Mesenchymal stem cell (in vitro differentiated cells and primary cell): ENCODE measurements around the gene HUNK.
A peak's percentile ranks its signal among the peaks of the same experiment; 100 is the strongest.

Experiments used
- DNase-seq: peaks from one replicate; pipeline ENCODE4 v3.0.0-alpha.2; 2013
- H2AFZ ChIP-seq: one replicate; pipeline ENCODE4 v1.6.1; 2013; ENCODE audit warnings: low read depth, mild to moderate bottlenecking, control low read depth, inconsistent platforms, low read length, moderate library complexity
- H2AK5ac ChIP-seq: 2 replicates; pipeline ENCODE4 v1.6.1; 2013; ENCODE audit warnings: low read length, moderate library complexity, mild to moderate bottlenecking, inconsistent platforms; ENCODE audit not compliant: severe bottlenecking
- H2BK120ac ChIP-seq: one replicate; pipeline ENCODE4 v1.6.1; 2013; ENCODE audit warnings: low read depth, mild to moderate bottlenecking, inconsistent platforms, low read length, moderate library complexity
- H2BK12ac ChIP-seq, 2 experiments: one replicate each; pipeline ENCODE4 v1.6.1; 2013; ENCODE audit warnings: inconsistent platforms in 2 of 2, low read length in 2 of 2, mild to moderate bottlenecking in 2 of 2, moderate library complexity in 2 of 2, control low read depth in 1 of 2
- H2BK15ac ChIP-seq: one replicate; pipeline ENCODE4 v1.6.1; 2013; ENCODE audit warnings: mild to moderate bottlenecking, low read depth, inconsistent platforms; ENCODE audit not compliant: poor library complexity, severe bottlenecking
- H2BK5ac ChIP-seq: 2 replicates; pipeline ENCODE4 v1.6.1; 2013; ENCODE audit warnings: low read depth, mild to moderate bottlenecking, low read length, control low read depth, inconsistent platforms; ENCODE audit not compliant: poor library complexity, severe bottlenecking
- H3K14ac ChIP-seq, 2 experiments: one replicate each; pipeline ENCODE4 v1.6.1; 2013; ENCODE audit warnings: inconsistent platforms in 2 of 2, low read length in 2 of 2, control low read depth in 1 of 2, mild to moderate bottlenecking in 1 of 2, moderate library complexity in 1 of 2
- H3K18ac ChIP-seq, 2 experiments: one replicate each; pipeline ENCODE4 v1.6.1; 2013; ENCODE audit warnings: inconsistent platforms in 2 of 2, low read length in 2 of 2, control low read depth in 1 of 2, low read depth in 1 of 2, mild to moderate bottlenecking in 1 of 2
- H3K23ac ChIP-seq, 2 experiments: one replicate each; pipeline ENCODE4 v1.6.1; 2013; ENCODE audit warnings: inconsistent platforms in 2 of 2, low read length in 2 of 2, mild to moderate bottlenecking in 2 of 2, moderate library complexity in 2 of 2, control low read depth in 1 of 2
- H3K27ac ChIP-seq: 2 replicates; pipeline ENCODE4 v1.5.1; 2013; ENCODE audit warnings: mild to moderate bottlenecking, moderate library complexity, low read length, control low read depth, inconsistent platforms; ENCODE audit not compliant: poor library complexity, severe bottlenecking
- H3K27me3 ChIP-seq, 2 experiments: 2 replicates each; pipeline versions ENCODE4 v1.6.1 to v1.7.0; 2013; ENCODE audit warnings: low read length in 2 of 2, mild to moderate bottlenecking in 2 of 2, moderate library complexity in 2 of 2, control low read depth in 1 of 2, inconsistent platforms in 1 of 2; ENCODE audit not compliant: control insufficient read depth in 1 of 2, insufficient read depth in 1 of 2
- H3K36me3 ChIP-seq, 2 experiments: 2 replicates each; pipeline versions ENCODE4 v1.6.1 to v1.7.0; 2013; ENCODE audit warnings: low read length in 2 of 2, control low read depth in 1 of 2, inconsistent platforms in 1 of 2, low read depth in 1 of 2, mild to moderate bottlenecking in 1 of 2; ENCODE audit not compliant: insufficient read depth in 2 of 2, control insufficient read depth in 1 of 2
- H3K4ac ChIP-seq, 2 experiments: one replicate each; pipeline ENCODE4 v1.6.1; 2013; ENCODE audit warnings: inconsistent platforms in 2 of 2, low read length in 2 of 2, mild to moderate bottlenecking in 2 of 2, moderate library complexity in 2 of 2, control low read depth in 1 of 2, low read depth in 1 of 2
- H3K4me1 ChIP-seq: 2 replicates; pipeline ENCODE4 v1.6.1; 2013; ENCODE audit warnings: low read depth, low read length, control low read depth; ENCODE audit not compliant: control insufficient read depth, insufficient read depth
- H3K4me2 ChIP-seq: 2 replicates; pipeline ENCODE4 v1.6.1; 2013; ENCODE audit warnings: low read length, mild to moderate bottlenecking, inconsistent platforms; ENCODE audit not compliant: poor library complexity, severe bottlenecking
- H3K4me3 ChIP-seq, 2 experiments: 2 replicates each; pipeline versions ENCODE4 v1.5.1 to v1.7.0; 2013; ENCODE audit warnings: low read length in 2 of 2, mild to moderate bottlenecking in 2 of 2, control low read depth in 1 of 2, low read depth in 1 of 2; ENCODE audit not compliant: insufficient read depth in 1 of 2
- H3K79me1 ChIP-seq: replicated peaks from 2 replicates; pipeline ENCODE4 v1.6.1; 2013; ENCODE audit warnings: mild to moderate bottlenecking, control low read depth, low read length, inconsistent platforms; ENCODE audit not compliant: poor library complexity, severe bottlenecking
- H3K9ac ChIP-seq: 2 replicates; pipeline ENCODE4 v1.7.0; 2013; ENCODE audit warnings: mild to moderate bottlenecking, low read length, moderate library complexity
- H3K9me3 ChIP-seq: 2 replicates; pipeline ENCODE4 v1.7.0; 2013; ENCODE audit warnings: mild to moderate bottlenecking, low read length; ENCODE audit not compliant: control insufficient read depth
- H4K8ac ChIP-seq: one replicate; pipeline ENCODE4 v1.6.1; 2013; ENCODE audit warnings: inconsistent platforms, mild to moderate bottlenecking, low read length, moderate library complexity
- H4K91ac ChIP-seq: one replicate; pipeline ENCODE4 v1.6.1; 2013; ENCODE audit warnings: mild to moderate bottlenecking, low read length, inconsistent platforms
- WGBS: methylation state at CpG from one replicate; pipeline ENCODE4 v1.1.7; 2013; ENCODE audit warnings: mixed read lengths; 5-methylcytosine and 5-hydroxymethylcytosine counted together

The HUNK gene

DNA sequence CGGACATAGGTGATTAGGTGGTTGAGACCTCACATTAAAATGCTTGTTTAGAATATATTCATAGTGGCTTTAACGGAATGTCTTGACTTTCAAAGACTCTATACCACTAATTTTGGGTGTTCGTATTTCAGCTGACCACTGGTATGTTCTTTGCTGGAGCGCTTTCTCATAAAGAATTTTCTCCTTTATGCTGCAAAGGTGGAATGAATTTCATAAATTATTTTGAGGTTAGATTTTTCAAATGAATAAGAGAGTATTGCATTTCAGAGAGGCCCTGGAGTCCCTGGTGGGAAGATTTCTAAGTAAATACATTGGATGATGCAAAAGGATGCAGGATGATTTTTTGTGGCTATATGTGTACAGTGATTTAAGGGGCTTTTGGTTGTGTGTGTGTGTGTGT lies 55.8 kb downstream of the HUNK start:
- Histone ChIP-seq H4K8ac (no peak overlapping the region), H3K4me3 (no peak overlapping the region), H3K4ac (no peak overlapping the region), H3K27ac (no peak overlapping the region), H3K27me3 (peaks cover 0 to 4% of the 10 kb centered on the region in 2 experiments), H3K9ac (peak overlapping the region; percentile 60), H2BK12ac (no peak overlapping the region), H2BK15ac (no peak overlapping the region), H3K18ac (no peak overlapping the region), H2BK5ac (no peak overlapping the region), H2BK120ac (no peak overlapping the region), H2AK5ac (no peak overlapping the region), H3K4me2 (no peak overlapping the region), H2AFZ (no peak overlapping the region), H4K91ac (no peak overlapping the region), H3K79me1 (no peaks in the 10 kb centered on the region), H3K23ac (no peak overlapping the region), H3K14ac (no peak overlapping the region), H3K36me3 (no peaks in the 10 kb centered on the region), H3K9me3 (no peaks in the 10 kb centered on the region), H3K4me1 (no peaks in the 10 kb centered on the region)
- DNase-seq, result no peak
- WGBS, result 89% methylated on average over 2 of the region's 4 CpGs

- H3K27me3 ChIP-seq, result peaks cover 0 to 4% of the 10 kb centered on the region in 2 experiments
- H4K8ac ChIP-seq, result no peak overlapping the region
Observed at GRCh38 chr21:31929548-31929947, 56.7 kb downstream of the HUNK start.

DNA sequence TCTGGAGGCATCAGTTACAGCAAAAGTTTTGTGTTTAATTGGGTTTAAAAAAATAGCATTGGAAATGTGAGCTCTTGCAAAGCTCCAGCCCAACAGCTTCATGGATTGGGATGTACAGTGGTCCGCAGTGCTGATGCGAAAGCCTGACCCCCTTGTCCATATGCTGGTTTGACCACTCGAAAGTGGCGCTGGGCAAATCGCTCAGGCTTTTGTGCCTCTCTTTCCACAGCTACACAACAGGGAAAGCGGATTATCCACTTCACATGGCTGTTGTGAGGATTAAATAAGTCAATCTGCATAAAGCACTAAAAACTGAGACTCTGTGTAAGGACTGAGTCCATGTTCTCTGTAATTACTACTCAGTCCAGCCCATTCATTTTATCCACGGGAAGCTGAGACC lies 57.2 kb downstream of the HUNK start:
- no peak overlapping the region for H2BK12ac ChIP-seq

More at GRCh38 chr21:31929548-31929947, 56.7 kb downstream of the HUNK start:
- DNase-seq, result no peak
- H2BK120ac ChIP-seq, result no peak overlapping the region
- H3K27ac ChIP-seq, result no peak overlapping the region
- no peak overlapping the region for H3K4ac ChIP-seq
- H3K79me1 ChIP-seq, result no peaks in the 10 kb centered on the region
- H3K4me2 ChIP-seq, result no peak overlapping the region
- no peak overlapping the region for H2AK5ac ChIP-seq
- H3K4me1 ChIP-seq, result no peaks in the 10 kb centered on the region
- H3K36me3 ChIP-seq, result no peaks in the 10 kb centered on the region
- no peak overlapping the region for H3K9ac ChIP-seq
- H2BK15ac ChIP-seq, result no peak overlapping the region
- H3K9me3 ChIP-seq, result no peaks in the 10 kb centered on the region
- no peak overlapping the region for H4K91ac ChIP-seq
- no peak overlapping the region for H3K23ac ChIP-seq
- H3K4me3 ChIP-seq, result no peak overlapping the region
- no peak overlapping the region for H2AFZ ChIP-seq
- no peak overlapping the region for H3K18ac ChIP-seq
- 69% methylated on average over 4 of the region's 7 CpGs for WGBS
- no peak overlapping the region for H2BK5ac ChIP-seq
- no peak overlapping the region for H3K14ac ChIP-seq
- H2BK12ac ChIP-seq, result no peak overlapping the region

DNA sequence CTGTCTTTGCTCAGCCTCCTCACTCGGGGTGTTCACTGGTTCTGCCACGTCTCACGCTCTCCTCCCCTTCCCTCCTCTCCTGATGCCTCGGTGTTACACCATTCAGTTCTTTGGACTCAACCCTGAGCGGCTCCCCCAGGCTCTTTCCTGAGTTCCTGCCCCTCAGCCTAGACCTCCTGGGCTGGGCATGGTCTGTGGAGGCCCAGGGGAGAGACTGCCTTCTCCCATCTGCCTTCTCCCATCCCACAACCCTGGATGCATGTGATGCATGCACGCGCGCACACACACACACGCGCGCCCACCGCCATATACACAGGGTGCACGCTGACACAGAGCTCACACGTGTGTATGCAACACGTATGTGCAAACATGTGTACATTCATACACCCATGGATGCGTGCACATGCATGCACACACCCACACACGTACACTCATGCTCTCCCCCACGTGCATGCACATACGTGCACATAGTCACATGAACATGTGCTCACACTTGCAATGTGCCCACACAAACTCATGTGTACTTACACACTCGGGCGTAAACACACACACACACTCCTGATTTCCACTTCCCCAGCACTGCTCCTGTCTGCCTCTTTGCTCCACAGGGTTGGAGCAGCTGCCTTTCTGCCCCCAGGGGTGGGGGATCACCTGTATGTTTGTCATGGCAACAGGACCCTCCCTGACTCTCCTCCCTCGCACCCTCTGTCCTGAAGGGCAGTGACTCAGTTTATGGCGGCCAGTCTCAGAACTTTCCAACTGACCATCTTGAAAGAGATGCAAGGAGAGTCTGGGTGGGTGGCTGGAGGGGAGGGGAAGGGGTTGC lies 59.0 kb downstream of the HUNK start:
- Histone ChIP-seq H3K14ac (peak overlapping the region in 1 of 2 experiments; percentile 46), H2BK120ac (no peak overlapping the region), H3K9ac (no peak overlapping the region)

More for the DNA sequence above, 57.2 kb downstream of the HUNK start:
- no peak overlapping the region for H2BK120ac ChIP-seq
- no peak overlapping the region for H2AFZ ChIP-seq
- no peak overlapping the region for H4K8ac ChIP-seq
- H3K14ac ChIP-seq, result no peak overlapping the region
- H3K9ac ChIP-seq, result no peak overlapping the region
- H3K79me1 ChIP-seq, result no peaks in the 10 kb centered on the region
- no peak for DNase-seq
- 86% methylated on average over 4 of the region's 7 CpGs for WGBS
- no peak overlapping the region for H3K18ac ChIP-seq
- no peaks in the 10 kb centered on the region for H3K36me3 ChIP-seq
- no peak overlapping the region for H3K4ac ChIP-seq
- no peak overlapping the region for H2AK5ac ChIP-seq
- H4K91ac ChIP-seq, result no peak overlapping the region
- no peaks in the 10 kb centered on the region for H3K4me1 ChIP-seq
- H3K23ac ChIP-seq, result no peak overlapping the region
- H3K27ac ChIP-seq, result no peak overlapping the region
- no peak overlapping the region for H2BK15ac ChIP-seq
- H3K9me3 ChIP-seq, result no peaks in the 10 kb centered on the region
- peaks cover 0 to 4% of the 10 kb centered on the region in 2 experiments for H3K27me3 ChIP-seq
- H3K4me3 ChIP-seq, result no peak overlapping the region
- H2BK5ac ChIP-seq, result no peak overlapping the region
- H3K4me2 ChIP-seq, result no peak overlapping the region

More for the DNA sequence above, 59.0 kb downstream of the HUNK start:
- H3K36me3 ChIP-seq, result no peaks in the 10 kb centered on the region
- H3K9me3 ChIP-seq, result no peaks in the 10 kb centered on the region
- no peak overlapping the region for H2AK5ac ChIP-seq
- H2BK15ac ChIP-seq, result no peak overlapping the region
- peaks cover 0 to 4% of the 10 kb centered on the region in 2 experiments for H3K27me3 ChIP-seq
- H3K23ac ChIP-seq, result no peak overlapping the region
- peak overlapping the region; percentile 75 for H4K91ac ChIP-seq
- no peak overlapping the region for H3K18ac ChIP-seq
- H2BK5ac ChIP-seq, result no peak overlapping the region
- no peak overlapping the region for H4K8ac ChIP-seq
- no peak overlapping the region for H3K4me2 ChIP-seq
- no peak for DNase-seq
- H3K4me1 ChIP-seq, result no peaks in the 10 kb centered on the region
- H3K79me1 ChIP-seq, result no peaks in the 10 kb centered on the region
- no peak overlapping the region for H2AFZ ChIP-seq
- no peak overlapping the region for H2BK12ac ChIP-seq
- no peak overlapping the region for H3K4ac ChIP-seq
- H3K27ac ChIP-seq, result no peak overlapping the region
- H3K4me3 ChIP-seq, result no peak overlapping the region
- 88% methylated on average over 23 of the region's 23 CpGs for WGBS
